ENCODE results near the gene SATL1. TPM values are rescaled to one million over a fixed set of nuclear protein-coding genes. Genes with fewer than 3 reads are reported as not detected.

SATL1 gene
- total and polyA plus RNA-seq, 2 donors (not counting 3 experiments of a cell fraction or from before 2014, with no cell fraction given), result not detected

DNA sequence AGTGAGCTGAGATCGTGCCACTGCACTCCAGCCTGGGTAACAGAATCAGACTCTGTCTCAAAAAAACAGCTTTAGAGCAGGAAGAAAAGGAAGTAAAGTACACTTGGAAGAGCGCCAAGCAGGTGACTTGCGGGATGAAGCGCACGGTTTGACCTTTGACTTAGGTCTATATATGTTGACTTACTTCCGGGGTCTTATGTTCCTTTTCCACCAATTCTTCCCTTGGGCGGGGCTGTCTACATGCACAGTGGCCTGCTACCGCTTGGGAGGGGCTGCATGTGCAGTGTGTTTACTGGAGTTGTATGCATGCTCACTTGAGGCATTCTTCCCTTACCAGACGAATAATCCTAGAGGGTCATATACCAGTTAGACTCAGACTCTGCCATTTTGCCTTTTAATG, 131.3 kb downstream of the SATL1 start:
- Histone ChIP-seq H3K36me3 (ENCODE audit: control insufficient read depth in 2 of 2, extremely low read depth in 1 of 2, insufficient read depth in 2 of 2, low read length in 2 of 2) (no peaks in the 10 kb centered on the region), H3K27me3 (ENCODE audit: control insufficient read depth in 2 of 2, insufficient read depth in 2 of 2, low read length in 2 of 2) (no peaks in the 10 kb centered on the region), H2AFZ (ENCODE audit: low read depth, low read length) (no peak overlapping the region), H3K9ac (replicated peaks; ENCODE audit: extremely low read depth, insufficient read depth, low read length) (no peak overlapping the region), H3K4me1 (ENCODE audit: control insufficient read depth, extremely low read depth, insufficient read depth, low read length) (no peaks in the 10 kb centered on the region), H3K27ac (ENCODE audit: insufficient read depth, low read depth, low read length) (no peak overlapping the region), H3K4me3 (replicated peaks in 1 of 3; ENCODE audit: insufficient read depth in 1 of 3, low read depth in 1 of 3, low read length in 3 of 3) (no peak overlapping the region), H3K9me1 (replicated peaks; ENCODE audit: control insufficient read depth, extremely low read depth, insufficient read depth, low read length) (no peaks in the 10 kb centered on the region), H3K9me3 (replicated peaks; ENCODE audit: control insufficient read depth, insufficient read depth, low read length) (no peaks in the 10 kb centered on the region), H3K79me2 (ENCODE audit: control insufficient read depth, insufficient read depth, low read length) (no peaks in the 10 kb centered on the region), H4K20me1 (replicated peaks; ENCODE audit: control insufficient read depth, extremely low read depth, insufficient read depth, low read length) (no peaks in the 10 kb centered on the region), H3K4me2 (ENCODE audit: insufficient read depth, low read length) (no peak overlapping the region)
- CTCF ChIA-PET, result interaction anchor here (0.7 to 2.3 kb wide), 2 partner anchors 430 to 433 kb away, joined by 3 to 14 read pairs; no protein-coding TSS in a partner anchor
- BruUV-seq (replicated peaks), result no TSS peak
- intact Hi-C loops (cut with micrococcal nuclease), result no loop called here
- DNase-seq (ENCODE audit: low read depth, low spot score) (no peak), FAIRE-seq (no peak)
- TF ChIP-seq EZH2 (IDR thresholded peaks at IDR 0.05; ENCODE audit: borderline replicate concordance, low read depth, low read length, severe bottlenecking) (no peak), GATA2 (IDR thresholded peaks at IDR 0.05; ENCODE audit: insufficient read depth, insufficient read length, low read depth, low read length) (no peak), MYC (IDR thresholded peaks at IDR 0.05; ENCODE audit: low read depth, low read length) (no peak), POLR2A (IDR thresholded peaks at IDR 0.05; ENCODE audit: low read depth, low read length) (no peak), FOS (IDR thresholded peaks at IDR 0.05; ENCODE audit: borderline replicate concordance, insufficient read depth, low read length) (no peak), JUN (IDR thresholded peaks at IDR 0.05; ENCODE audit: borderline replicate concordance, insufficient read depth, insufficient read length, low read depth) (no peak), POLR2AphosphoS5 (IDR thresholded peaks at IDR 0.05; ENCODE audit: insufficient read depth, low read depth, low read length) (no peak)
- TF ChIP-seq, protein P1, sequence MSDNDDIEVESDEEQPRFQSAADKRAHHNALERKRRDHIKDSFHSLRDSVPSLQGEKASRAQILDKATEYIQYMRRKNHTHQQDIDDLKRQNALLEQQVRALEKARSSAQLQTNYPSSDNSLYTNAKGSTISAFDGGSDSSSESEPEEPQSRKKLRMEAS (IDR thresholded peaks at IDR 0.05; ENCODE audit: insufficient read depth, insufficient read length), result no peak
- TF ChIP-seq, protein P2, sequence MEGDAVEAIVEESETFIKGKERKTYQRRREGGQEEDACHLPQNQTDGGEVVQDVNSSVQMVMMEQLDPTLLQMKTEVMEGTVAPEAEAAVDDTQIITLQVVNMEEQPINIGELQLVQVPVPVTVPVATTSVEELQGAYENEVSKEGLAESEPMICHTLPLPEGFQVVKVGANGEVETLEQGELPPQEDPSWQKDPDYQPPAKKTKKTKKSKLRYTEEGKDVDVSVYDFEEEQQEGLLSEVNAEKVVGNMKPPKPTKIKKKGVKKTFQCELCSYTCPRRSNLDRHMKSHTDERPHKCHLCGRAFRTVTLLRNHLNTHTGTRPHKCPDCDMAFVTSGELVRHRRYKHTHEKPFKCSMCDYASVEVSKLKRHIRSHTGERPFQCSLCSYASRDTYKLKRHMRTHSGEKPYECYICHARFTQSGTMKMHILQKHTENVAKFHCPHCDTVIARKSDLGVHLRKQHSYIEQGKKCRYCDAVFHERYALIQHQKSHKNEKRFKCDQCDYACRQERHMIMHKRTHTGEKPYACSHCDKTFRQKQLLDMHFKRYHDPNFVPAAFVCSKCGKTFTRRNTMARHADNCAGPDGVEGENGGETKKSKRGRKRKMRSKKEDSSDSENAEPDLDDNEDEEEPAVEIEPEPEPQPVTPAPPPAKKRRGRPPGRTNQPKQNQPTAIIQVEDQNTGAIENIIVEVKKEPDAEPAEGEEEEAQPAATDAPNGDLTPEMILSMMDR (IDR thresholded peaks at IDR 0.05; ENCODE audit: extremely low read depth in 1 of 2, insufficient read depth in 1 of 2, low read depth in 1 of 2, low read length in 2 of 2), result no peak
- POLR2A ChIA-PET, result no interaction called here
- dilution Hi-C loops (cut with MboI; ENCODE audit: extremely low pct_ligation_motif_present, low sequenced_read_pairs), result no loop called here

All from endothelial cell of umbilical vein (primary cell).